ENCODE data around the gene CNTNAP5.

CNTNAP5 gene

DNA sequence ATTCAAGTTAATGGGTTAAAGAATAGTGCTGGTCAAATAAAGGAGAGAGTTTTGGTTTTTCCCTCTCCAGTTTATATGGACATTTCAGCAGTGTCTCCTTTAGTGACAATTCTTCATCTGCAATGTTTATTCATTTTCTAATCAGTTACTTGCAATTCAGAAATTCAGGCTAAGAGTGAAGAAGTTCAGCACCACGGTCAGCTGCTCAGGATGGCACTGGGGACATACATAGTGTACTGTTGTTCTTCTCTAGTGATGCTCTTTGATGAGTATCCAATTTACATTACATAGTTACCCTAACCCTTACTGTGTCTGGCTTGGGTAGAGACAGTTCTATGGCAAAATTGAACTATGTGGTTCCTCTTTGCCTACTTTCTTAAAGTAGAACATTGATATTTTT lies 412.7 kb downstream of the CNTNAP5 start:
- DNase-seq (ENCODE audit: low read depth in 2 of 2): no peak

DNA sequence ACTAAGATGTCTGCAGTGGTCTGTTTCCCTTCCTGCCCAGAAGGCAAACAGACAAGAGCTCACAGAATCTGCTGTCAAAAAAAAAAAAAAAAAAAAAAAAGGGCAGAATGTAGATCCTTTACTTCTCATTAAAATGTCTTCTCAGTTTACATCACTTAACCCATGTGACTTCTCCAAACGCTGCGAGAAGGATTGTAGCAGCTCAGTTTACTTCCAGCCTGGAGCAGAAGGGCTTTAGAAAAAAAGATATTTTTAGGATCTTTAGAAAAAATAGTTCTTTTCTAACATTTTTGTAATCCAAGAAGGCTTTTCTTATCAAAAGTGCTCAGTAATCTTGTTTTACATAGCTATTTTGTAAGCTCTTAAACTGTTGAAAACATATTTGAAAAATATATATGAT lies 425.4 kb downstream of the CNTNAP5 start:
- DNase-seq (ENCODE audit: low read depth in 2 of 2): no peak

DNA sequence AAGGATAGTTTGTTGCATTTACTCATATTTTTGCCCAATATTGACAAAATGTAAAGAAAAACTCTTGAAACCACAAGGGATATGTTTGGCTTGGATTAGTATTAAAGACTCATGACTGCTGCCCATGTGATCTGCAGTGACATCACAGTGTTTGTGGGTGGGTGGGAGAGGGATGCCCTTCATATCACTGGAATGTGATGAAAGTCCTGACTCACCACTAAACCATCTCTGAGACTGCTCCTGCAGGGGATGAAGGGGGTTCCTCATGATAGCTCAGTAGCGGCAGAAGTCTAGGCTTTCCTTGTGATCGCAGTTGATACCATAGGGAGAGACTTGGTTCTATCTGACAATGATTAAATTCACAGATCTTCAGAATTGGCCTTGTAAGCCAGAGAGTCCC lies 451.2 kb downstream of the CNTNAP5 start:
- DNase-seq (ENCODE audit: low read depth in 2 of 2): no peak

DNA sequence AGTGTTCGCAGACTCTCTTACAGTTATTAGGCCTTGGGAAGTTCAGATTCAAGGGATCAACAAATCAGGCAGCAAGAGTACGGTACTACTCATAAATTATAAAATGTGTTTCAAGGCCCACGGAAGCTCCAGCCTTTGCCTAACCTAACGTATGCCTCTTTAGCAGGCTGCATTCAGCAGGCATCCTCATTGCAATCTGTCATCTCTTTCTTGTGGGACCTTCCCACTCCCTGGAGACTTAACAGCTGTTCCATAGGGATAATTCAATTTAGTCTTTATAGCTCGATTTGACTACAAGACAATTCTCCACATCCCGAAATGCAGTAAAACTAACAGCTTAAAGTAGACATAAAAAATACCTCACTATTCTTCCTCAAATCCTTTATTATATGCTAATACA lies 453.7 kb downstream of the CNTNAP5 start:
- no peak for DNase-seq (ENCODE audit: low read depth in 2 of 2)

DNA sequence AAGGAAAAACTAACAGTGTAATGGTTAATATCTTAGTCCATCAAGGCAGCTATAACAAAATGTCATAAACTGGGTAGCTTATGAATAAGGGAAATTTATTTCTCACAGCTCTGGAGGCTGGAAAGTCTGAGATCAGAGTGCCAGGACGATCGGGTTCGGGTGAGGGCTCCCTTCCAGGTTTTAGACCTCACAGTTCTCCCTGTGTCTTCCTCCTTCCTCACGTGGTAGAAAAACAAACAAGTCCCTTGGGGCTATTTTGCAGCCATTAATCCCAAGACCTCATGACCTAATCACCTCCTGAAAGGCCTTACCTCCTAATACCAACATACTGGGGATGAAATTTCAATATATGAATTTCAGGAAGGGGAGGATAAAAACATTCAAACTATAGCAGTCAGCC lies 455.9 kb downstream of the CNTNAP5 start:
- DNase-seq (ENCODE audit: low read depth in 2 of 2): no peak

DNA sequence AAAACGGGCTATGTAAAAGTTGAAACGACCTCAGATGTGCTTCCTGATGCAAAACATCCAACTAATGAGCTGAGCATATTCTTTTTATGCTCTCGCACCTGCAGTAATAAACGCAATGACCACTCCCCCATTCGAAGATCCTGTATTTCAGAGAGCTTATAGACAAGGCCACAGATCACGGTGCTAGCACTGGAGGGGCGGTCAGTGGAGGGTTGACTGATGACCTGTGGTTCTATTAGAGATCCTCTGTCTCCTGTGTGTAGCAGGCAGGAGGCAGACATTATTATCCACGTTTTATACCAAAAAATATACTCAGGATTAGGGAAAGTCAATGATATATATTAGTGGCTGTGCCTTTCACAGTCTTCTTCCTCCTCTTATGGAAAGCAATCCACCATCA lies 457.0 kb downstream of the CNTNAP5 start:
- no peak for DNase-seq (ENCODE audit: low read depth in 2 of 2)

DNA sequence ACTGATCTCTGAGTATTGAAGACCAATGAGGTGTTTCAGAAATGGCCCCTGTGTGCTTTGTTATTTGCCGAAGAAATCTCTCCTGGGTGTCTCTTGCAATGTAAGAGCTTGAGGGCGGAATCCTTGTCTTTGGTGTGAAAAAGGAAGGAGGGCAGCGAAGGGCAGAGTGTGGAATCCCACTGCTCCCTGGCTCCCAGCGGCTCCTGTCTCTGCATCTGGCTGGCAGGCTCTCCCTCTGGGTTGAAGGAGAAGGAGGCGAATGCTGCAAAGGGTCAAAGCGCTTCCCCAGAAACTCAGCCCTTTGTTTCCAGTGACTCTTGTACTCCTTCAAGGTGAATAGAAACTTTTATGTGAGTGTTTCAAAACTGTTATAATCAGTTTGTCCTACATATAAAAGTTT lies 457.5 kb downstream of the CNTNAP5 start:
- DNase-seq (ENCODE audit: low read depth in 2 of 2): no peak

DNA sequence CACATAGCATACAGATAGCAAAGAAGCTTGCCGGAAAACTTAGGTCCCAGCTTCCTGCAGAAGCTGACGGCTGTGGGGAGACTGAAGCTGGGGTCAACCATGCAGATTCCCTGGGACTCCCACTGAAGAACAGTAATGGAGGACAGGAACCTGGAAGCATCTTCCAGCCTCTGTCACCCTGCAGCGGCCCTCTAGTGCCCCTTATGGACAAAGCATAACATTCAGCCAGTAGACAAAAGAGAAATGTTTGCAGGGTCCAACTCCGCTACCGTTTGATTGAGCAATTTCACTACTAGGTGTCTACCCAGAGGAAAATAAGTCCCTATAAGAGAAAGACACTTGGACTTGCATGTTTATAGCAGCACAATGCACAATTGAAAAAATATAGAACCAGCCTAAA lies 460.6 kb downstream of the CNTNAP5 start:
- no peak for DNase-seq (ENCODE audit: low read depth in 2 of 2)

DNA sequence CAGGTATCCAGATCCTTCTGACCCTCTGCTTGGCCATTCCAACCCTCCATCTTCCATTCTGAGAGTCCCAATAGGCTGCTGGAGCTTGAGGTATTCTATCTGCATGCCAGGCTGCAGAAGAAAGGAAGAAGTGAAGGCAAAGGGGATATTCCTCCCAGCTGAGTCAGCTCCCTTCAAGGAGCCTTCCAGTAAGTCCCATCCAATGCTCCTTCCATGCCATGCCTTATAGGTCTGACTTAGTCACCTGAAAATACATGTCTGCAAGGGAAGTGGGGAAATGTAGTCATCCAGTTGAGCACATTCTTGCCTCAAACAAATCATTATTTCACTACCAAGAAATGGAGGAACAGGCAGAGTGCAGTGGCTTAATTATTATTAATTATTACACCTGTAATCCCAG lies 464.6 kb downstream of the CNTNAP5 start:
- DNase-seq (ENCODE audit: low read depth in 2 of 2): no peak

DNA sequence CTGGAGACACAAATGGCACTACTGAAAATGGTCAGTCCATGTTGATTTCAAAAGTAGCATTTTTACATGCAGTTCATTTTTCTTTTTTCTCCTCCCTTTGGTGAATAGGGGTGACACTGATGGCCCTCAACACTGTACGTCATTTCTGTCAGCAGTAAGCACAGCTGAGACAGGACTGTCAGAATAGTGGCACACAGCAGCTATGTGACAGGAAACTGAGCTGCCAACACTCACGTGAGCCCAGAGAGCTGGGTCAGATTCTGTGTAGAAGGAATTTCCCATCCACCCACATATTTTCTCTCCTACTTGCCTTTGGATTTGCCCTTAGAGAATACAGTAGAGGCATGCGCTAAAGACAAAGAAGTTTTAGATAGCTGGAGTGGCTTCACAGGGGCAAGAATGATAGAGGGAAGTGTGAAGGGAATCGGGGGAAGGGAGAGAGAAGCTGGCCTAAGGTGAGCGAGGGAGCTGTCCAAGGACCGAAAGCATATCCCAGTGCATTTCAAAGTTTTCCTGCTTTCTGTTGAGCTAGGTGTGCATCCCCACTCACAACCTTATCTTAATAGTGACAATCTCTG lies 476.6 kb downstream of the CNTNAP5 start:
- no peak for DNase-seq (ENCODE audit: low read depth in 2 of 2)

DNA sequence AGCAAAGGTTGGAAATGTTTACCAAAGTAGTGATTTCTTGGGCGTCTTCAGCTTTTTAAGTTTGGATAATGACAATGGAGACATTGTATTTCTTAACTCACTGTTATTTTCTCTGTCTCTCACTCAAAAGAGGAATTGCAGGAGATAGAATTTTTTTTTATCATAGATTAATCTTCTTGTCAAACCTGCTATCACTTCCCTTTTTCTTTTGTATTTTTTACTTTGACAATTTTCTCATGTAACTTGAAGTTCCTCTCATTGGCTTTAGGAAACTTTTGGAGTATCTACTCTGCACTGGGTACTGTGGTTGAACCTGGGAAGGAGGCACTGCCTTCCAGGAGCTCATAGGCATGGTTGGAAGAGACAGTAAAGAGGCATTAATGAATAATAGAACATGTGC lies 489.1 kb downstream of the CNTNAP5 start:
- no peak for DNase-seq (ENCODE audit: low read depth in 2 of 2)

DNA sequence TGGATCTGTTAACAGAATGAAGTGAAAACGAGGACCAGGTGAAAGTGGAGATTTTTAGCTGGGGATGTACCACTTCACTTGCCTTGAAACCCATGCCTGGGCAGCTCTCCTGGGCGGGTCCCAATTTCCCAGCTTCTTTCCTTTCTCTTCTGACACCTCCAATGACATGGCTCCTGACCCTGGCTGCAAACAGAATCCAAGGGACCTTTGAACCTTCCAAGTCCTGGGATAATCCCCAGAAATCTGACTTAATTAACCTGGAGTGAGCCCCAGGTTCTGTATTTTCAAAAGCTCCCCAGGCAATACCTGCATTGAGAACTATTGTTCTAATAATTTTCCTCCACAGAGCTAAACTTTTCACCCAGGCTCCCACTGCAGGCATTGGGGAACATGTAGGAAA lies 495.9 kb downstream of the CNTNAP5 start:
- DNase-seq (ENCODE audit: low read depth in 2 of 2): no peak

DNA sequence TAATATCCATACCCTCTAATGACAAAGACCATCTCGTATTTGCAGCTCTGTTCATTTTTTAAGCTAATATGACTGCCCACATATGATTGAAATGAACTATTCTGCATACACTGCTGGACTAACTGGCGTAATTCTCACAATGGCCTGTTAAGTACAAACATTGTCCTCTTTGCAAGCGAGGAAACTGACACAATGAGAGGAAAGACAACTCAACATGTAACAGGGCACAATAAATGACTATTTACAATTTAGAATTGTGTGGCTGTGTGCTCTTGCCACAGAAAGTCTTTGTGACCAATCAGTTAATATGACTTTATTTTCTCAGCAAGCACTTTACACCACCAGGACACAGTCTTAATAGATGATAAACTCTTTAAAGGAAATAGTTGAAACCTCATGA lies 498.0 kb downstream of the CNTNAP5 start:
- no peak for DNase-seq (ENCODE audit: low read depth in 2 of 2)

DNA sequence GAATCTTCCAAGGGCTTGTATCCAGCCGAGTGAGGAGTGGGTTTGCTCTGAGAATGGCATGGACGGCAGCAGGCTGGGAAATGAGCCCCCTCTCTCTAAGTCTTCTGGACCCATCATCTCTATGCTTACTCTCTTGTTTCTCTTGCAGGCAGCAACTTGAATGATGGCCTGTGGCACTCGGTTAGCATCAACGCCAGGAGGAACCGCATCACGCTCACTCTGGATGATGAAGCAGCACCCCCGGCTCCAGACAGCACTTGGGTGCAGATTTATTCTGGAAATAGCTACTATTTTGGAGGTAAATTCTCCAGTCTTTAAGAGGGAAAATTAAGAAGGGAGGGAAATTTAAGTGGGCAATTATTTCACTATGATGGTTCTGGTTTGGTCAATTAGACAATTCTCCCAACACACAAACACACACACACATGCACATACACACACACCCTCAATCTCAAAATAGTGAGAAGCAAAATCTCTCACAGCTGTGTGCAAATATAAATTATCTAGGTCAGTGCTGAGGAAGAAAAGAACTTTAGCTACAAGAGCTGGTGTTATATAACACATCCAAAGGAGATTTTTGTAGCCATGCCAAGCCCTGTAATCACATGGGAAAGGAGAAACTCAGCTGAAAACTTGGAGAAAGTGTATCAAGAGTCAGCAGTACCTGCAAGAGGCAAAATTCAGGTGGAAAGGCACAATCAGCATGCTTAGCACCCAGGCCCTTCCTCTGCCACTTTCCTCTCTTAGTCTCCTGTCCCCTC lies 499.2 kb downstream of the CNTNAP5 start:
- no peak for DNase-seq (ENCODE audit: low read depth in 2 of 2)

DNA sequence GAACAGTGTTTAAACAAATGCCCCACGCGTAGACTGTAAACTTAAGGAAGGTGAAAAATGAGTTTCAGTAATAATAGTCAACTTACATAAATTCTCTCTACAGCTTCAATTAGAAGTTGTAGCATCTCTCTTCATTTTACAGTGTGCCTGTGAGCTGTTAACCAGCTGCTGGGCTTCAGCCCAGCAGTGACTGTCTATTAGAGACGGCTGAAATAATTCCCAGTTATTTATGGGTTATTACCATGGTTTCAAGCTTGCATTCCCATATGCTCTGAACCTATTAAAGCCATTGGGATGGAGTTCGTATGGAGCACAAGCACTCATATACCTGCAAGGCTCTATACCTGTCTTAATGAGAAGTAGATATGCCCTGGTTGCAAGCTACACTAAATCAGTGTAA lies 501.1 kb downstream of the CNTNAP5 start:
- DNase-seq (ENCODE audit: low read depth in 2 of 2): no peak

DNA sequence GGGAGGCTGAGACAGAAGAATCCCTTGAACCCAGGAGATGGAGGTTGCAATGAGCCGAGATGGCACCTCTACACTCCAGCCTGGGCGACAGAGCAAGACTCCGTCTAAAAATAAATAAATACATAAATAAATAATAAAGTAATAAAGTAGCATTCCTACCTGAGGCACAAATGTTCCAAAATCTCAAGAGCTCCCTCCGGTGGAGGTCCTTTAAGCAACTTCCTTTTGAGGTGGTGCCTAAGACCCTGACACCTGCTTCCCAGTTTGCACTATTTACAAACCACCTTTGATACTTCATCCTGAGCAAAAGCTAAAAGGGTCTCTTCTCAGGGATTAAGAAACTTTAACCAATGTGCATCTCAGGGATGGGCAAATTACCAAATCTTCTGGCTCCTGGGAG lies 505.1 kb downstream of the CNTNAP5 start:
- no peak for DNase-seq (ENCODE audit: low read depth in 2 of 2)

DNA sequence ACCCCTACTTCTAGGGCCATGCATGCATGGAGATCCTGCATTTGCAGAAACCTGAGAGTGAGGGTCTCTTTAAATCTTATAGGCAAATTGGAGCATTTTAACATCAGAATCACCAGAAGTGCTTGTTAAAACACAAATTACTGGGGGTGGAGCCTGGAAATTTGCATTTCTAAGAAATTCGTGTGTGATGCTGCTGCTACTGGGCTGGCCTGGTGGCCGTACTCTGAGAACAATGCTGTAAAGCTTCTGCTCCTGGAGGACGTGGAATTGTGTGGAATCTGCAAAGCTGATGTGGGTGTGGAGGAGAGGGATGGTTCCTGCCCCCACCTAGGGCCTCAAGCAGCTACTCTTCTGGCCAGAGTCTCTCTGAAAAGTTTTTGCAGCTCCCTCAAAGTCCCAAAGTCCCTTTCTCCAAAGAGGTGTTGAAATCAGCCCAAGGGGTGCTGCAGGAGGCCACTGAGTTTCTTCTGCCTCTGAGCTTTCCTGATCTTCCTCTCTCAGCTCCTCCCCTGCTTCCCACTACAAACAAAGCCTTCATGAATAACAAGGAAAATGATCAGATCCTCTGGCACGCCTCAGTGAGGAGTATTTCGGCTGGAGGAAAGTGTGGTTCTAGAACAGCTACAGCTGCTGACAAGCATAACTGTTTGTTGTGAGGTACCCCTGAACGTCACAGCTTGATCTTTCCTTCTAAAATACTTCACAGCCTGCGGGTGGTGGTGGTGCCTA lies 508.3 kb downstream of the CNTNAP5 start:
- no peak for DNase-seq (ENCODE audit: low read depth in 2 of 2)

DNA sequence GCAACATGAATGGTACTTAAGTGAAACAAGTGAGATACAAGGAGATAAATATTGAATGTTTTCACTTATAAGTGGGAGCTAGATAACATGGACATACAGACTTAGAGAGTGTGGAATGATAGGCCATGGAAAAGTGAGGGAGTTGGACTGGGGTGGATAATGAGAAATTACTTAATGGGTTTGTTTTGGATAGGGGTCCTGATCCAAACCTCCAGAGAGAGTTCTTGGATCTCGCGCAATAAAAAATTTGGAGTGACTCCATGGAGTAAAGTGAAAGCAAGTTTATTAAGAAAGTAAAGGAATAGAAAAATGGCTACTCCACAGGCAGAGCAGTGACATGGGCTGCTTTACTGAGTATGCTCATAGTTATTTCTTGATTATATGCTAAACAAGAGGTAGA lies 508.9 kb downstream of the CNTNAP5 start:
- no peak for DNase-seq (ENCODE audit: low read depth in 2 of 2)

DNA sequence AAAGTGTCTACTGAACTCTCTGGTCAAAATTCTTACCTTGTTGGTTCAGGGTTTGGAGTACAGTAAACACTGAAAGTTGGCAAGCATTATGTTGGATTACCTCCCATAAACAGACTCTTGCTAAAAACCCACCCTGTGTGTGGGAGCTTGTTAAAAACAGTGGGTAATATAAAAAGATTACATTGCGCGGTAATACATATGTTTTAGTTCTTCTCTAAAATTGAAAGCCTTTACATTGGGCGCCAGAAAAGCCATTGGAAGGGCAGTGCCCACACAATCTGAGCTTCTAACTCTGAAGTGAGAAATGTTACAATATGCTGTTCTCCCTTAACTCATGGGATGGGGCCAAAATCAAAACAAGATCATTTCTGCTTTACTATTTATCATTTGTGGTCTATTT lies 510.7 kb downstream of the CNTNAP5 start:
- no peak for DNase-seq (ENCODE audit: low read depth in 2 of 2)

DNA sequence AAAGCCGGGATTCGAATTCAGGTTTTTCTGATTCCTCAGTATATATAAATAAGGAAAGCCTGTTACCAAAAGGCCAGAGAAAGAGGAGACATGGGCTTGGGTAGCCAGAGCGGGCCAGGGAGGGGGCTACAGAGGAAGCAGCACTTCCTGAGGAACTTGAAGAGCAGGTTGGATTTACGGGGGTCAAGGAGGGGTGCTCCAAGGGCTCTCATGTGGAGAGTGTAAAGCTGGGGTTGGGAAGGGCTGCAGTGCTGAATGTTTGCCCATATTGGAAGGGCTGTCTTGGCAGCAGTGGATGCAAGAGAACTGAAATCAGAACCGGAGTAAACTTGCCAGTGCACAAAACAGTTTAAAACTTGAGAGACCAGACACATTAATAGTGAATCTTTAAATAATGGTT lies 511.5 kb downstream of the CNTNAP5 start:
- DNase-seq (ENCODE audit: low read depth in 2 of 2): no peak

DNA sequence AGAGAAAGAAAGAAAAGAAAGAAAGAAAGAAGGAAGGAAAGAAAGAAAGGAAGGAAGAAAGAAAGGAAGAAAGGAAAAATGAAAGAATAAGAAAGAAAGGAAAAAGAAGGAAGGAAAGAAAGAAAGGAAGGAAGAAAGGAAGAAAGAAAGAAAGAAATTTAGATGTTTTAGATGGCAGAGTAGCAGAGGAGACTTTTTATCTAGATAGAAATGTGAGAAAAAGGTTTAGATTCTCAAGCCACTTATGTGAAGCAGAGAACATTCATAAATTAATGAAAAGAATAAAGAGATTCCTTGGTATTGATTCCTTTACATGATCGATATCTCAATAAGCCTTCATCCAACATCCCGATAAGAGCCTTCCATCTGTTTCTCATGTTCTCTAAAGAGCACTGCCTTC lies 513.5 kb downstream of the CNTNAP5 start:
- DNase-seq (ENCODE audit: low read depth in 2 of 2): no peak

DNA sequence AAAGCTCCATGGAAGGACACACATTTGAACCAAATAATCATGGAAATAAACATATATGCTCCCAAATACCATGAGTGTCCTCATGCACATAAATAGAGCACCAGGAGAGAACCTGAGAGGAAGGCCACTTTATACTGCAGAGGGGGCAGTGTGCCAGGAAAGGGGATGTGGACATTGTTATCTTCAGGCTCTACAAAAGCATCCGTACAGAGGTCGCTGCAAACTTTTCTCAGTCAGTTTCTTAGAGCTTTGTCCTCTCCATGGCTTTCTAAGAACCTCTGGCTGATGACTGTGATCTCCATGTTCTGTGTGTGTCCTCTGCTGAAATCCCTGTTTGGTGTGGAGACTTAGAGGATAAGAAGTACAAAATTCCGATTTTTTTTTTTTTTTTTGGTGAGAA lies 515.7 kb downstream of the CNTNAP5 start:
- no peak for DNase-seq (ENCODE audit: low read depth in 2 of 2)

DNA sequence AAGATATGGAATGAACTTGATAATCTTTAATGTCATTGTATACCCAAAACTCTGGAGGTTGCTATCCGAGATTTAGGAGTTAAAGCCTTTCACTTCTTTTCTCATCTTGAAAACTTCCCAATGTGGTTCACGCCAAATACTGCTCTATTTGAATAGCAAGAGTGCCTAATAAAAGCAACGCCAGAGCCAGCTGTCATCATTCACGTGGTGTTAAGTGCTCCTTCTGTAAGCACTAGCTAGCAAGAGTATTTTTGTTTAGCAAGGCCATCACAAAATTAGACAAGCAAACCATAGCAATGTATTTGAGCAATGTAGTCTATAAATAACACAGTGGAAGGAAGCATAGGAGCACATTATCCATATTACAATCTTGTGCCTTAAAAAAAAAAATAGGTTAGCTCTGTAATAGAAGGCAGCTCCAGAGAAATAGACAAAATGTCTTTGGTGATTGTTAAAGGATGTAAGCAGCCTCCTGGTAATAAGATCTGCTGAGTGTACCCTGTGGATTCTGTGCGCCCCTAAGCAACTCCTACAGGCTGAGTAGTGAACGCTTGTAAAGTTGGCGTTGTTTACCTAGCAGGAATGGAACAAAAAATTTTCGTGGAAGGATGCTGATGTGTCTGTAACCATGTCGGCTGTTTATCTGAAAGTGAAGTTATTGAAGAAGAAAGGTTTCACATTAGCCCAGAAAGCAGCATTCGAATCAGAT lies 518.0 kb downstream of the CNTNAP5 start:
- DNase-seq (ENCODE audit: low read depth in 2 of 2): no peak
